ENCODE data around the gene EID2. TPM values are rescaled to one million over a fixed set of nuclear protein-coding genes. Genes with fewer than 3 reads are reported as not detected.

EID2 gene
- total RNA-seq, 1 donor: 8.3 TPM

GRCh38 chr19:39539165-39539517 lies 820 bp downstream of the EID2 start:
- DNase-seq (ENCODE audit: insufficient read length, low spot score, missing footprints): no peak
- TF ChIP-seq, protein P1, sequence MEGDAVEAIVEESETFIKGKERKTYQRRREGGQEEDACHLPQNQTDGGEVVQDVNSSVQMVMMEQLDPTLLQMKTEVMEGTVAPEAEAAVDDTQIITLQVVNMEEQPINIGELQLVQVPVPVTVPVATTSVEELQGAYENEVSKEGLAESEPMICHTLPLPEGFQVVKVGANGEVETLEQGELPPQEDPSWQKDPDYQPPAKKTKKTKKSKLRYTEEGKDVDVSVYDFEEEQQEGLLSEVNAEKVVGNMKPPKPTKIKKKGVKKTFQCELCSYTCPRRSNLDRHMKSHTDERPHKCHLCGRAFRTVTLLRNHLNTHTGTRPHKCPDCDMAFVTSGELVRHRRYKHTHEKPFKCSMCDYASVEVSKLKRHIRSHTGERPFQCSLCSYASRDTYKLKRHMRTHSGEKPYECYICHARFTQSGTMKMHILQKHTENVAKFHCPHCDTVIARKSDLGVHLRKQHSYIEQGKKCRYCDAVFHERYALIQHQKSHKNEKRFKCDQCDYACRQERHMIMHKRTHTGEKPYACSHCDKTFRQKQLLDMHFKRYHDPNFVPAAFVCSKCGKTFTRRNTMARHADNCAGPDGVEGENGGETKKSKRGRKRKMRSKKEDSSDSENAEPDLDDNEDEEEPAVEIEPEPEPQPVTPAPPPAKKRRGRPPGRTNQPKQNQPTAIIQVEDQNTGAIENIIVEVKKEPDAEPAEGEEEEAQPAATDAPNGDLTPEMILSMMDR (IDR thresholded peaks at IDR 0.05; ENCODE audit: extremely low read depth, low read depth, low read length): no peak
- no peaks in the 10 kb centered on the region for H3K9me3 ChIP-seq (ENCODE audit: low read depth, low read length)

GRCh38 chr19:39533791-39534190 lies 6.2 kb downstream of the EID2 start:
- TF ChIP-seq, protein P1 (IDR thresholded peaks at IDR 0.05; ENCODE audit: extremely low read depth, low read depth, low read length): no peak
- Histone ChIP-seq H3K4me1 (ENCODE audit: insufficient read depth, low read length) (peaks cover 11% of the 10 kb centered on the region), H3K4me3 (ENCODE audit: insufficient read depth, low read length) (no peak overlapping the region), H3K27me3 (ENCODE audit: insufficient read depth, low read length) (no peaks in the 10 kb centered on the region), H2AFZ (ENCODE audit: low read length) (no peak overlapping the region), H3K27ac (ENCODE audit: low read depth, low read length) (no peak overlapping the region), H3K9me3 (ENCODE audit: low read depth, low read length) (no peaks in the 10 kb centered on the region), H3K79me2 (ENCODE audit: insufficient read depth, low read length) (peaks cover 46% of the 10 kb centered on the region), H4K20me1 (ENCODE audit: insufficient read depth, low read length) (peaks cover 16% of the 10 kb centered on the region), H3K4me2 (ENCODE audit: insufficient read depth, low read length) (no peak overlapping the region), H3K36me3 (ENCODE audit: insufficient read depth, low read length) (no peaks in the 10 kb centered on the region)
- no peak for DNase-seq (ENCODE audit: insufficient read length, low spot score, missing footprints)

More at GRCh38 chr19:39539165-39539517, 820 bp downstream of the EID2 start:
- Histone ChIP-seq H3K4me2 (ENCODE audit: insufficient read depth, low read length) (peak overlapping the region; percentile 88), H3K4me1 (ENCODE audit: insufficient read depth, low read length) (peaks cover 10% of the 10 kb centered on the region), H3K79me2 (ENCODE audit: insufficient read depth, low read length) (peaks cover 25% of the 10 kb centered on the region), H3K27me3 (ENCODE audit: insufficient read depth, low read length) (no peaks in the 10 kb centered on the region), H3K4me3 (ENCODE audit: insufficient read depth, low read length) (peak overlapping the region; percentile 89), H3K36me3 (ENCODE audit: insufficient read depth, low read length) (no peaks in the 10 kb centered on the region), H4K20me1 (ENCODE audit: insufficient read depth, low read length) (peaks cover 7% of the 10 kb centered on the region), H2AFZ (ENCODE audit: low read length) (peak overlapping the region; percentile 80), H3K27ac (ENCODE audit: low read depth, low read length) (peak overlapping the region; percentile 84)

- TF ChIP-seq, protein P1 (IDR thresholded peaks at IDR 0.05; ENCODE audit: extremely low read depth, low read depth, low read length): no peak
- Histone ChIP-seq H2AFZ (ENCODE audit: low read length) (no peak overlapping the region), H3K9me3 (ENCODE audit: low read depth, low read length) (no peaks in the 10 kb centered on the region), H3K4me3 (ENCODE audit: insufficient read depth, low read length) (peak overlapping the region; percentile 96), H3K27ac (ENCODE audit: low read depth, low read length) (no peak overlapping the region), H3K4me1 (ENCODE audit: insufficient read depth, low read length) (peaks cover 4% of the 10 kb centered on the region), H3K36me3 (ENCODE audit: insufficient read depth, low read length) (no peaks in the 10 kb centered on the region), H3K4me2 (ENCODE audit: insufficient read depth, low read length) (peak overlapping the region; percentile 98), H4K20me1 (ENCODE audit: insufficient read depth, low read length) (peaks cover 14% of the 10 kb centered on the region), H3K27me3 (ENCODE audit: insufficient read depth, low read length) (no peaks in the 10 kb centered on the region), H3K79me2 (ENCODE audit: insufficient read depth, low read length) (peaks cover 39% of the 10 kb centered on the region)
- no peak for DNase-seq (ENCODE audit: insufficient read length, low spot score, missing footprints)
These were observed 6.9 kb downstream of the EID2 start for GRCh38 chr19:39533003-39533512.

- Histone ChIP-seq H3K79me2 (ENCODE audit: insufficient read depth, low read length) (peaks cover 33% of the 10 kb centered on the region), H4K20me1 (ENCODE audit: insufficient read depth, low read length) (peaks cover 10% of the 10 kb centered on the region), H3K4me1 (ENCODE audit: insufficient read depth, low read length) (peaks cover 4% of the 10 kb centered on the region), H3K27me3 (ENCODE audit: insufficient read depth, low read length) (no peaks in the 10 kb centered on the region), H3K36me3 (ENCODE audit: insufficient read depth, low read length) (no peaks in the 10 kb centered on the region), H3K9me3 (ENCODE audit: low read depth, low read length) (no peaks in the 10 kb centered on the region), H3K27ac (ENCODE audit: low read depth, low read length) (peak within 1 kb of the TSS; percentile 81), H3K4me3 (ENCODE audit: insufficient read depth, low read length) (peak within 1 kb of the TSS; percentile 96), H2AFZ (ENCODE audit: low read length) (peak within 1 kb of the TSS; percentile 95), H3K4me2 (ENCODE audit: insufficient read depth, low read length) (peak within 1 kb of the TSS; percentile 98)
- TF ChIP-seq, protein P1 (IDR thresholded peaks at IDR 0.05; ENCODE audit: extremely low read depth, low read depth, low read length): peak; percentile 98
- DNase-seq (ENCODE audit: insufficient read length, low spot score, missing footprints): peak; percentile 98
These were observed 7.5 kb downstream of the EID2 start, which contains the start of gene EID2B for GRCh38 chr19:39532233-39533002. EID2B (minus strand) TSS chr19:39532852; CDS start chr19:39532802, 50 bp downstream.
